NCI-H2107 treated with DMSO at 0.1 percent for 48 hours (cell line): ENCODE measurements around the gene SPTBN4.
"Not testable (repeated sequence)": the region's sequence is repeated elsewhere in the genome, so short reads cannot be mapped to it uniquely, and the experiment has no call there.

Source experiments
- DNase-seq: peaks from one replicate; lab custom pipeline; 2025; ENCODE audit not compliant: unreplicated experiment; lab: John Stamatoyannopoulos, UW

SPTBN4 gene

GRCh38 chr19:40613690-40614621, 147.2 kb downstream of the SPTBN4 start:
- DNase-seq: peak; percentile 4

- DNase-seq: no peak
Measured at GRCh38 chr19:40614622-40615411, 148.0 kb downstream of the SPTBN4 start.

- DNase-seq: no peak
Measured at GRCh38 chr19:40616178-40616577, 149.4 kb downstream of the SPTBN4 start.

GRCh38 chr19:40616941-40617340, 150.1 kb downstream of the SPTBN4 start:
- no peak for DNase-seq

GRCh38 chr19:40617961-40618360, 151.2 kb downstream of the SPTBN4 start:
- DNase-seq: no peak

- no peak for DNase-seq
Measured at GRCh38 chr19:40619333-40620160, 152.7 kb downstream of the SPTBN4 start.

GRCh38 chr19:40620161-40620485, 153.3 kb downstream of the SPTBN4 start:
- no peak for DNase-seq

- DNase-seq: no peak
Measured at GRCh38 chr19:40621283-40621682, 154.5 kb downstream of the SPTBN4 start.

- DNase-seq: no peak
Measured at GRCh38 chr19:40621966-40622772, 155.4 kb downstream of the SPTBN4 start.

GRCh38 chr19:40622773-40623075, 155.9 kb downstream of the SPTBN4 start:
- DNase-seq: no peak

GRCh38 chr19:40623403-40624251, 156.8 kb downstream of the SPTBN4 start:
- peak; percentile 50 for DNase-seq

- DNase-seq: not testable (repeated sequence)
Measured at GRCh38 chr19:40624369-40625153, 157.8 kb downstream of the SPTBN4 start.

GRCh38 chr19:40625406-40626120, 158.8 kb downstream of the SPTBN4 start:
- DNase-seq: no peak
